ENCODE measurements around the gene GEMIN7.

DNA sequence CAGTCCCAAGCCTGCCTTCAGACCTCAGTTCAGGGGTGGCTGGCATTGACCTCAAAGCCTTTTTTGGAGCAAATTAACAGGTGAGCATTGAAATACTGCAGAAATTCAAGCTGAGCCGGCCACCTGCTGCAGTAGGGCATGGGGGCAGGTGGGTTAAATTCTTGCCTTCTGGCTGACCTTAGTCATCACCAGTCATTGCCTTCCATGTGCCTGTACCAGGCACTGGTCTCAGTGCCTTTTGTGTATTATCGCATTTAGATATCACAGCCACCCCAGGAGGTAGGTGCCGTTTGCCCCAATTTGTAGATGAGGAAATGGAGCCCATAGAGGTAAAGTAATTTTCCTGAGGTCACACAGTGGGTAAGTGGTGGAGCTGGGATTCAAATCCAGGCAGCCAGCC lies 21.1 kb downstream of the GEMIN7 start:
- TF ChIP-seq, protein P1, sequence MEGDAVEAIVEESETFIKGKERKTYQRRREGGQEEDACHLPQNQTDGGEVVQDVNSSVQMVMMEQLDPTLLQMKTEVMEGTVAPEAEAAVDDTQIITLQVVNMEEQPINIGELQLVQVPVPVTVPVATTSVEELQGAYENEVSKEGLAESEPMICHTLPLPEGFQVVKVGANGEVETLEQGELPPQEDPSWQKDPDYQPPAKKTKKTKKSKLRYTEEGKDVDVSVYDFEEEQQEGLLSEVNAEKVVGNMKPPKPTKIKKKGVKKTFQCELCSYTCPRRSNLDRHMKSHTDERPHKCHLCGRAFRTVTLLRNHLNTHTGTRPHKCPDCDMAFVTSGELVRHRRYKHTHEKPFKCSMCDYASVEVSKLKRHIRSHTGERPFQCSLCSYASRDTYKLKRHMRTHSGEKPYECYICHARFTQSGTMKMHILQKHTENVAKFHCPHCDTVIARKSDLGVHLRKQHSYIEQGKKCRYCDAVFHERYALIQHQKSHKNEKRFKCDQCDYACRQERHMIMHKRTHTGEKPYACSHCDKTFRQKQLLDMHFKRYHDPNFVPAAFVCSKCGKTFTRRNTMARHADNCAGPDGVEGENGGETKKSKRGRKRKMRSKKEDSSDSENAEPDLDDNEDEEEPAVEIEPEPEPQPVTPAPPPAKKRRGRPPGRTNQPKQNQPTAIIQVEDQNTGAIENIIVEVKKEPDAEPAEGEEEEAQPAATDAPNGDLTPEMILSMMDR (conservative IDR thresholded peaks at IDR 0.05; ENCODE audit: low read depth, low read length), result no peak
- TF ChIP-seq EZH2 (IDR thresholded peaks at IDR 0.05; ENCODE audit: borderline replicate concordance, low read depth, low read length, poor library complexity, severe bottlenecking), result no peak

Measured in A673 (cell line).